Stimulated activated CD8-positive, alpha-beta memory T cell treated with anti-CD3 and anti-CD28 coated beads, Interleukin-7, amount 100 ng/mL, for 1 hour (primary cell): ENCODE measurements around the gene TUBB6.

Source experiments
- DNase-seq, 2 donors: peaks; one replicate each; pipeline ENCODE4 v3.0.0-alpha.2; 2020; ENCODE audit warnings: low read depth in 2 of 2

Gene TUBB6

DNA sequence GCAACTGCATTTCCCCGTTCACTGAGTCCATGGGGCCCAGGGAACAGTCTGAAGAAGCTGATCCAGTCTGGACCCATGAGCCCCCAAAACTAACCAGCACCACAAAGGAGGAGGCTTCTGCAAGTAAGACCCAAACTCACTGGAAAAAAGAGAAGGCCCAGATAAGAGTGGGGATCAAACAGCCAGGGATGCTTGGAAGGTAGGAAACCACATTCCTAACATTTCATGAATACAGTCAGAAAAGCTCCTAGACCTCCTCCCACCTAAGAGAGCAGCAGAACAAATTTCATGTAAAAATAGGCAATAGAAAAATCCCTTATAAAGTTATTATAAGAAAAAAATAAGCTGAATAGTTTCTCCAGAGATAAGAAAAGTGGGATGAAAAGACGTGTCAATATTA, 30.3 kb downstream of the TUBB6 start:
- DNase-seq: no peak

DNA sequence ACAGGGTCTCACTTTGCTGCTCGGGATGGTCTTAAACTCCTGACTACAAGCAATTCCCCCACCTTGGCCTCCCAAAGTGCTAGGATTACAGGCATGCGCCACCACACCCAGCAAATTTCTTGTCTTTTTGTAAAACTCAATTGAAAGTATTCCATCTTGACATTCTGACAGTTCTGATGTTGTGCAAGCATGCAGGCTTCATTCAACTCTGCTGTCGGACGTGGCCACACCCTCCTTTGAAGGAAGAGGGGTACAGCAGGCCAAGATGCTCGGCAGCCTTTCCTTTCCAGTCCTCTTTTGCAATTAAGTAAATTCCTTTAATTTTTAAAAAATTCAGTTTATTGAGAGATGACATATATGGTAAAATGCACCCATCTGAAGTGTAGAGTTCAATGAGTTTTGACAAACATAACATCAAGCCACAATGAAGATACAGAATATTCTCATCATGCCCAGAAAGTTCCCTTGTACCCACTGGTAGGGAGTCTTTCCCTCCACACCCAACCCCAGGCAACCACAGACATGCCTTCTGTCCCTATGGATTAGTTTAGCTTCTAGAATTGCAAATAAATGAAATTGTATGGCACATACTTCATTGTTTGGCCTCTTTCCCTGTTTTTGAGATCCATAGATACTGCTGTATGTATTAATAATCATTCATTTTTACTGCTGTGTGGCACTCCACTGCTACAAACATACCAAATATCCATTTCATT, 33.1 kb downstream of the TUBB6 start:
- no peak for DNase-seq

DNA sequence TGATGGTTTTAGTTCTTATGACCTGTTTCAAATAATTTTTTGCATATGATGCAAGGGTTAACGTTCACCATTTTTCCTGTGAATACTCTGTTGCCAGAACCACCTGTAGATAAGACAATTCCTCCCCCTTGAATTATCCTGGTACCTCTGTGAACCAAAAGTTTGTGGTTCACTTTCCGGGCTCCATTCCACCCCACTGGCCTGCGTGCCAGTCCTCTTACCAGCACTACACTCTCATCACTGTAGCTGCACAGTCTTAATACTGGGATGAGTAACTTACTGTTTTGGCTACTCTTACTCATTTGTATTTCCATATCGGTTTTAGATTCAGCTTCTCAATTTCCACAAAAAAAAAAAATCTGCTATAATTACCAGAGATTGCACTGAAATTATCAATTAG, 34.6 kb downstream of the TUBB6 start:
- DNase-seq: no peak

DNA sequence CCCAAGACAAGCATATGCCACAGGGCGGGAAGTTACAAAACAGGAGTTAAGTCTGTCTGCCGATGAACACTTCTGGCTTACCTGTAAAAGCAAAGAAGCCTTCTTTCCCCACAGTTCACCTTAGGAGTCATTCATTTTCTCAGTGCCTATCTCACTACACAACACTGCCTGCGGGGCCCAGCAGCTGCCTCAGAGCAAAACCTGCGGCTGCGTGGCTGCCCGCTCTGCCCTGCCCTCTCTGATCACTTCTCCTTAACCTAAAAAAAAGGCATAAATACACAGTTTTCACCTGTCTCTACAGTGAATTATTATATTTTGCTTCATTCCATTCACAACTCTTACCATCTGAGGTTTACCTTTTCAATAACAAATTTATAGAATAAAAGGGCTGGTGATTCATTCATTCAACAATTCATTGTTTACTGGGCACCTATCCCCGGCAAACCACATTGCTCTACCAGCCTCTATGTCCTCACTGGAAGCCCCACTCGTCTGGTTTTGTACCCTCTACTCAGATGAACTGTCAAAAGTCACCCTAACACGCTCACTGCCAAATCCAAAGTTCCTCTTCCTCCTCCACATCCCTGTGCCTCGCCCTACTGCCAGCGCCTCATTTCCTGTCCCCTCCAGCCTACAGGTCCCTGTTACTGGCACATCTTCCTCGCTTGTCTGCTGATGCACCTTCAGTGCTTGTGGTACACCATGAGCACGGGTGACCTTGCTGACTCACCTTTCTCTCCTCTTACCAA, 37.6 kb downstream of the TUBB6 start:
- no peak for DNase-seq

DNA sequence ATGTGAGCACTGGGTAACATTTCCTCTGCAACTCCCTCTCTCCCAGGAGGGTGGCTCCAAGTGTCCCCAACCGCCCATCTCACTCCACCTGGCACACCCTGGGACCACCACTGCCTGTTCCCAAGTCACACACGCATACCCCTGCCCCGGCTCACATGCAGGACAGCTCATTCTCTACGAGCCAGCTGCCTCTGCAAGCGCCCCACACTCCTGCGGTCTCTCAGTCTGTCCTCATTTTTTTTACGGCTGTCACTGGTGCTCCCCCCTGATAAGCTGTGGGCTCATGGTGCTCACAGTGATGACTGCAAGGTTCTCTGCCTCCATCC, 38.2 kb downstream of the TUBB6 start:
- no peak for DNase-seq

DNA sequence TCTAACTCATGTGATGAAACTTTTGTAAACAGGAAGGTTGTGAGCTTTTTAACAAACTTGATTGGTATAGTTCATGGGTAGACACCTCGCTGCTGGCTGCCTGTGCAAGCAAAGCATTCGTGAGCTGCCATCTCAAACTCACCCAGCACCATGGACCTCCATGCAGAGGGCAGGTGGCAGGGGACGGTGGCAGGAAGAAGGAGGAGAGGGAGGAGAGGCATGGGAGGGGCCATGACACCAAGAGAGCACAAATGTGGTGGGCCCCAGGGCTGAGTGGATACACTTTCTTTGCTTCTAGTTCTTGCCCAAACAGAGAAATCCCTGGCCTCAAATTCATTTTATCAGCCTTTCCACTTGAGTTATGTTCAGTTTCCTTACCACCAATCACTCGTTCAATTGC, 39.9 kb downstream of the TUBB6 start:
- DNase-seq: no peak

DNA sequence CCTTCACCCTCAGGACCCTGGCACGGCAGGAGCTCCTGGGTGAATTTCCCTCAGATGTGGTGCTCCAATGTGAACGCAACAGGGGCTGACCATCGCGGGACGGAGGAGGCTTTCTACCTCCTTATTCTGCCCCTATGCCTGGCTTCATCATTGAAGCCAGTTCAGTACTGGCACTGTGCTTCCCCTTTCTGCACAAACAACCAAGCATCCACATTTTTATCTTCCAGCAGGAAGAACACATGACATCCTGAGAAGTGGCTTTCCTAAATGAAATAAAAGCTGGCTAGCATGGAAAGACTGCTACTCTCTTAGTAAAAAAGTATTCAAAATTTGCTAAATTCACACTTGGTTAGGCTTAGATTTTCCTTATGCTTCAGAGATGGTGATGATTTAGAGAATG, 44.1 kb downstream of the TUBB6 start:
- DNase-seq: no peak

DNA sequence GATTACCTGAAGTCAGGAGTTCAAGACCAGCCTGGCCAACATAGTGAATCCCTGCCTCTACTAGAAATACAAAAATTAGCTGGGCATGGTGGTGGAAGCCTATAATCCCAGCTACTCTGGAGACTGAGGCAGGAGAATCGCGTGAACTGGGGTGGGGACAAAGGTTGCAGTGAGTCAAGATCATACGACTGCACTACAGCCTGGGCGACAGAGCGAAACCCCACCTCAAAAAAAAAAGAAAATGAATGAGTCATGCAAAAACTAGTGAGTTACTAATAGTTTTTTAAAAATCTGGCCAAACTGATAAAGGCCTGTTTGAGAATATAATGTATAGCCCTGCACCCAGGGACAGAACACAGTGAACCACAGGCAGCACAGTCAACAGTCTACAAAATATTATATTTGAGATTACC, 51.5 kb downstream of the TUBB6 start:
- DNase-seq: no peak

DNA sequence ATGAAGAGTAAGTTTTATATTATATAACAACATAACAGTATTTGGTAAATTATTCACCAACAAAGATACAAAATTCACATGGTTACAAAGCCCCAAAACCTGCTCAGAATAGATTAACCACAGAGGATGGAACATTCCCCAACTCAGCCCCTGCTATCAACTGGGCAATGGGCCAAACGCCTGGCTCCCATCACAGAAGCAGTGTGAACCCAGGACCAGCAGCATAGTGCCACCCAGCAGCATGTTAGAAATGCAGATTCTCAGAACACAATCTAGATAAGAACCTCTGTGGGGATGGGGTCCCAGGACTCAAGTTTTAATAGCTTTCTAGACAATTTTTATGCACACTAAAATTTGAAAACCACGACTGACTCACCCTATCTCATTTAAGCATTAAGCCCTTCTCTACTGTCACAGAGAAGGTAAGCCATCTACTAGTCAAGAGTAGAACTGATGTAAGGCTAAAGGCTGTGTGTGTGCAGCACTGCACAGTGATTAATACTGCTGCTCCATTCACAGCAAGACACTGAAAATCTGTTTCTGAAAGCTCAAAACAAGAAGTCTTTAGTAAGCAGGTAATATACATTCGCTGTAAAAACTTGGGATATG, 53.8 kb downstream of the TUBB6 start:
- DNase-seq: no peak

DNA sequence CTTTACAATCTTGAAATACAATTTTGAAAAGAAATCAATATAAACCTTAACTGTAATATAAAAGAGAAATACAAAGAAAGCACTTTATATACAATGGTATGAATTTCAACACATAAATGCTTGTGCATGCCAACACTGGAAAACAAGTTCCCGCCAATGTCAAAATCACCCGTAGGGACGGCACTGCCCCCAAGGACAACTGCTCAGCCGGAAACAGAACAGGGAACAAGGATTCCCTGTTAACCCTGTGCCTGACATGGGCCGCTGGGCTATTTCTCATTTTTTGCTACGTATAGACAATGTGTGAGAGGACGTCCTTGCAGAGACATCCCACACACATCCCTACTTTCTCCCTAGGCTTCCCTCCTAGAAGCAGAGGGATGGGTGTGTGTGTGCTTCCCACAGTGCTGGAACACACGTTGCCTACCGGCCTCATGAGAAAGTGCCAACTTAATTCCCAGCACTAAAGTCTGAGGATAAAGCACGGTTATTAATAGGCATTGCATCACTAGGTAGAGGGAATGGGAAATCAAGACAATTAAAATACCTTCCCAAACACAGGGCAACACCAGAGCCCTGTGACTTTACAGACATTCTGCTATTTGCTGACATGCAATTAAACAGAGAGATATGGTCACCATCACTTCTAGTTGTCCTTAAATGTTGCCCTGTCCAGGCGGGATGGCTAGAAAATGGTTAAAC, 54.6 kb downstream of the TUBB6 start:
- DNase-seq: no peak

DNA sequence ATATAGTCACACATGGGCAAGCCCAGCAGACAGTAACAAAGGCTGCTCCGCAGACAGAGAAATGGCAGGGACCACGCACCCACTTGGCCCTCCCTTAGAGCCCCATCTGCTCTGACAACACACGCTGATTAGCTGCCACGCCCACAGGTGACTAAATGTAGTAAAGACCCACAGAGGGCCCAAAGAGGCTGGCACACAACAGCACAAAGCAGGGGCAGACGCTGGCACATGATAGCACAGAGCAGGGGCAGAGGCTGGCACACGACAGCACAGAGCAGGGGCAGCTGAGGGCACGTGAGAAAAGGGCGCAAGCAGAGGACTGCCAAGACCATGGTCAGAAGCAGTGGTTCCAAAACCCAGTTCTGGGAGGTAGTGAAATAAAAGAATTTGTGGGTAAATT, 58.3 kb downstream of the TUBB6 start:
- DNase-seq: no peak

DNA sequence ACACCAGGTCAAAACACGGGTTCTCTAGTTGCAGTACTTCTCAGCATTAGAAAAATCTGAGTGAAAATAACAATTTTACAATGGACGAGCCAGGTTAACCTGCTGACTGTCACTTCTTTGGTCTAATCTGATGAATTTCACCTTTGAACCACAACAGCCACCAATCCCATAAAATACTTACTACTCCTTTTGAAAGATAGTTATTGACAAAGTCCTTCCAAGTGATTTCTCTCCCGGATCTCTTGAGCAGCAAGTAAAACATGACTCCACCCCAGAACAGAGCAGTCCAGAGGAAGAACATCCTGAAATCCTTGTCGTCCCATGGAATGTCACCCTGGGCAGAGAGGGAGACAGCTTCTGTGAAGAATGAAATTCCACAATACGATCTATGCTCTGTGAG, 58.7 kb downstream of the TUBB6 start:
- DNase-seq: no peak

DNA sequence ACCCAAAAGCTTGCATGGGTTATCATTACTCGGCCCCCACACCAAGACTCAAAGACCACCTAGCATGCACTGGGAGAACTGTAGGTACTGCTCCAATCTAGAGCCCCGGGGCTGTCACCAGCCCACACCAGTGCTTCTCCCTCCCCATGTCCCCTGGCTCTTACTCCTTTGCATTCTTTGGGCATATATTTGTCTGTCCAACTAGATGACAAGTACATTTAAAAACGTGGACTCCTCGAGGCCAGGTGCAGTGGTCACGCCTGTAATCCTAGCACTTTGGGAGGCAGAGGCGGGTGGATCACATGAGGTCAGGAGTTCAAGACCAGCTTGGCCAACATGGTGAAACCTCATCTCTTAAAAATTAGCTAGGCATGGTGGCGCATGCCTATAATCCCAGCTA, 61.2 kb downstream of the TUBB6 start:
- DNase-seq: no peak

DNA sequence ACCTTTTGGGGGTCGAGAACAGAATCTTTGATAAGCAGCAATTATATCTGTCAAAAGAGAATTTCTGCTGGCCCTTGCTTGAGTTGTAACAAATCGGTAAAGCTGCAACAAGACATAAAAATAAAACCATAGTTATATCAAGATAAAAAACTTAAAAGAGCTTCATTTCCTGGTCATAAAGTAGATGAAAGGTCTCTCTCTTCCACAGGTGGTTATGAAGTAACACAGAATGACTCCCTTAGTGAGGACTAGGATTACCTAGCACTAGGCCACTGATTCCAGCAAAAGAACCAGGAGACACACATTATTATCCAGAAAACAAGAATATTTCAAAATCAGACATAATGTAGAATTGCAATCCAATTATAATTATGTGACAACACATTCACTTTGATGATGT, 63.5 kb downstream of the TUBB6 start:
- DNase-seq: no peak

DNA sequence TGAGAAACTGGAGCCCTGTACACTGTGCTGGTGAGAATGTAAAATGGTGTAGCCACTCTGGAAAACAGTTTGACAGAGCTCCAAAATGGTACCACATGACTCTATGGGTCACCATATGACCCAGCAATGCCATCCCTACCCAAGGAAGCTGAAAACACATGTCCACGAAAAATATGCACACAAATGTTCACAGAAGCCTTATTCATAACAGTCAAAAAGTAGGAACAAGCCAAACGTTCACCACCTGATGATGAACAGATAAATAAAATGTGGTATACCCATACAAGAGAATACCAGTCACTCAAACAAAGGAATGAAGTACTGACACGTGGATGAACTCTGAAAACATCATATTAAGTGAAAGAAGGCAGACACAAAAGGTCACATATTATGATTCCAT, 64.4 kb downstream of the TUBB6 start:
- DNase-seq: no peak

DNA sequence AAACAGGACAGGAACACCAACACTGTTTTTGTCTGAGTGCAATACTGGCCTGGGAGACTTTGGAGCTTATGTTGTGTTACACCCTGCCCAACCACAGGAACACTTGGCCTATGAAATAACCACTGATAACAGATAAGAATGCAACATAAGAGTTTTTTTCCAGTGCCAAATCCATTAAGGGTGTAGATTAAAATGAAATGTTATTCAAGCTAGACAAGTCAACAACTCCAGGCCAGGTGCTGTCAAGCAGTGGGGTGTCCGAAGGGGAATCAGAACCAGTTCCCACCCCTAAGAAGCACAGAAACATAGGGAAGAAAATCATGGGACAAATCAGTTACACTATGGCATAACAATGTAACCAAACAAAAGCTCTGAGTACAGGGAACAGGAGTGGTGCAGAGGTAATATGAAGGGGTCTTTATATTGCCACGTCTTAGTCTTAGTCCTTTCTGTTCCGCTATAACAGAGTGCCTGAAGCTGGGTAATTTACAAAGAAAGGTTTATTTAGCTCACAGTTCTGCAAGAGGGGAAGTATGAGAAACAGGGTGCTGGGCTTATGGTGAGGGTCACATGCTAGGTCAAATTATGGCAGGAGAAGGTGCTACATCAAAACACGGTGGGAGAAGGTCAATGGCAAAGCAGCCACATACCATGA, 65.2 kb downstream of the TUBB6 start:
- no peak for DNase-seq

DNA sequence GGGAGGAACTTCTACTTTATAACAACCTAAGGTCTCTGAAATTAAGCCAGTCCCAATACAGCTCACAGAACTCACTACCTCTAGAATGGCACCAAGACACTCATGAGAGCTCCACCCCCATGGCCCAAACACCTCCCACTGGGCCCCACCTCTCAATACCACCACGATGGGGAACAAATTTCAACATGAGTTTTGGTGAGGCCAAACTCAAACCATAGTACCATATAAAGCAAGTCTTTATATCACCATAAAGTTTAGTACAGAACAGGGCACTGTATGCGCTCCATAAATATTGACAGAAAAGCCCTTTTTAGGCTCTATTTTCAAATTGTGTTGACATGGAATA, 65.7 kb downstream of the TUBB6 start:
- no peak for DNase-seq

DNA sequence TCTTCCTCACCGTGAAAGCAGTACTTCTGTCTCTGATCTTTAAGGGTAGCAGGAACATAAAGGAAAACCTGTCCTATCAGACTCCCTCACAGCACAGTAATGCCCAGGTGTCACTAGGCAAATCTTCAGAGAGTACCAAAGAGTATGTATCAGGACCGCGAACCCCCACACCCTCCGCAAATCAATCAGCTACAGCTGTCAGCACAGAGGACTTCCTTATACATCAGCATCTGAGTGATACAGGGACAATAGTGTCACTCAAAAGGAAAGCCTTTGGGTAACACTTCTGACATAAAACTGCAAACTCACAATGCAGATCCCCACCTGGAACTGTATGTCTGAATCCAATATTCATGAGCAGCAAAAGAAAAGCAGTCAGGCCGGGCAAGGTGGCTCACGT, 66.4 kb downstream of the TUBB6 start:
- no peak for DNase-seq
